ENCODE data around the gene CDON. TPM values are rescaled to one million over a fixed set of nuclear protein-coding genes. Genes with fewer than 3 reads are reported as not detected.

The CDON gene
- total and polyA plus RNA-seq, 2 of the 13 experiments (the other 11 are each of a cell fraction or from before 2014, with no cell fraction given): 9.6 to 12.8 TPM

DNA sequence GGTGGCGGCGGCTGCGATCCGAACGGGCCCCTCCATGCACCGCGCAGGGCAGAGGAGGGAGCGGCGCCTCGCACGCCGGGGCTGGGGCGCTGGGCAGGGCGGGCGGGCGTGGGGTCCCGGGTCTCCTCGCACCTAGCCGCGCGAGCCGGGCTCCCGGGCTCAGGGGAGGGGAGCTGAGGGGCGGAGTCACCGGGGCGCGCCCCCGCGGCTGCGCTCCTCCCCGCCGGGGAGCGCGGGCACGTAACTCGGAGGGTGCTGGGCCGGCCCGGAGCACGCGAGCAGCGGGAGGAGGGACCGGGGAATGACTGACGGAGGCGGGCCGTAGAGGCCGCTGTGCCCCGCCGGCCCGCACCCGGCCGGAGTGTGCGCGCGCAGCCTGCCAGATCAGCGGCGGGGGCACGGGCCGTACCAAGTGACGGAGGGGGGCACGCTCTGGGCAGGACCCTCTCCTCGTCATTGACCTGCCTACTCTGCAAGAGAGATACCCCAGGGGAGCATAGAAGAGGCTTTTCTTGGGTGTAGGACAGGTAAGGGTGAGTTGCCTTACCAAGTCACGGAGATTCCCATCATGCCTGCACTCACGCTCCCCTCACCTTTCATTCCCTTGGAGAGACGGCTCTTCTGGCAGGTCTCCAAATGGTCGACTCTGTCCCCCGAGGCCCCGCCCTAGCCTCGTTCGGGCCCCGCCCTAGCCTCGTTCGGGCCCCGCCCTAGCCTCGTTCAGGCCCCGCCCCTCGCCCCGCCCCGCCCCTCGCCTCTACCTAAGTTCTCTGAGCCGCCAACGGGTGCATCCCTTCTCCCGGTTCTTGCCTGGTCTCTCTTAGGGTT lies at the start of gene CDON (continued):
- peak in 1 of 2 experiments; percentile 4; a peak in 1 of 4 replicates for TF ChIP-seq EP300 (IDR thresholded peaks at IDR 0.05; ENCODE audit: low read depth in 2 of 2, low read length in 2 of 2)
- peak; percentile 12; the same call in 1 of the 2 replicates for TF ChIP-seq EP300 (CRISPR knock-in tag; IDR thresholded peaks at IDR 0.05; ENCODE audit: borderline replicate concordance)
- no peak for TF ChIP-seq TOE1 (CRISPR knock-in tag; IDR thresholded peaks at IDR 0.05)
- TF ChIP-seq ZNF24 (IDR thresholded peaks at IDR 0.05): no peak
- no peak for TF ChIP-seq ZNF260 (CRISPR knock-in tag; IDR thresholded peaks at IDR 0.05; ENCODE audit: borderline replicate concordance, low read depth)
- no peak for TF ChIP-seq MLX (CRISPR knock-in tag; IDR thresholded peaks at IDR 0.05)
- no peak for TF ChIP-seq ZFP82 (CRISPR knock-in tag; IDR thresholded peaks at IDR 0.05; ENCODE audit: borderline replicate concordance)
- TF ChIP-seq ZFY (CRISPR knock-in tag; IDR thresholded peaks at IDR 0.05): peak; percentile 58; the same call in 1 of the 2 replicates
- TF ChIP-seq, protein P1, sequence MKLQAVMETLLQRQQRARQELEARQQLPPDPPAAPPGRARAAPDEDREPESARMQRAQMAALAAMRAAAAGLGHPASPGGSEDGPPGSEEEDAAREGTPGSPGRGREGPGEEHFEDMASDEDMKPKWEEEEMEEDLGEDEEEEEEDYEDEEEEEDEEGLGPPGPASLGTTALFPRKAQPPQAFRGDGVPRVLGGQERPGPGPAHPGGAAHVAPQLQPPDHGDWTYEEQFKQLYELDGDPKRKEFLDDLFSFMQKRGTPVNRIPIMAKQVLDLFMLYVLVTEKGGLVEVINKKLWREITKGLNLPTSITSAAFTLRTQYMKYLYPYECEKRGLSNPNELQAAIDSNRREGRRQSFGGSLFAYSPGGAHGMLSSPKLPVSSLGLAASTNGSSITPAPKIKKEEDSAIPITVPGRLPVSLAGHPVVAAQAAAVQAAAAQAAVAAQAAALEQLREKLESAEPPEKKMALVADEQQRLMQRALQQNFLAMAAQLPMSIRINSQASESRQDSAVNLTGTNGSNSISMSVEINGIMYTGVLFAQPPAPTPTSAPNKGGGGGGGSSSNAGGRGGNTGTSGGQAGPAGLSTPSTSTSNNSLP (IDR thresholded peaks at IDR 0.05; ENCODE audit: low read depth, low read length): no peak
- TF ChIP-seq ZC3H4 (CRISPR knock-in tag; IDR thresholded peaks at IDR 0.05; ENCODE audit: borderline replicate concordance): no peak
- TF ChIP-seq SNRNP70 (IDR thresholded peaks at IDR 0.05; ENCODE audit: low read depth, low read length): no peak
- no peak for TF ChIP-seq ZNF430 (CRISPR knock-in tag; IDR thresholded peaks at IDR 0.05)
- no peak for TF ChIP-seq ZBTB21 (CRISPR knock-in tag; IDR thresholded peaks at IDR 0.05)
- no peak for TF ChIP-seq ZNF441 (CRISPR knock-in tag; IDR thresholded peaks at IDR 0.05; ENCODE audit: borderline replicate concordance)
- TF ChIP-seq HNRNPUL1 (IDR thresholded peaks at IDR 0.05; ENCODE audit: low read depth, low read length): no peak
- TF ChIP-seq TSC22D2 (CRISPR knock-in tag; IDR thresholded peaks at IDR 0.05; ENCODE audit: borderline replicate concordance): 0 out of 2 replicates have a peak, but pooled peaks have one; percentile 38
- TF ChIP-seq CTCF (CRISPR knock-in tag; IDR thresholded peaks at IDR 0.05): peak; percentile 60
- TF ChIP-seq, protein P2, sequence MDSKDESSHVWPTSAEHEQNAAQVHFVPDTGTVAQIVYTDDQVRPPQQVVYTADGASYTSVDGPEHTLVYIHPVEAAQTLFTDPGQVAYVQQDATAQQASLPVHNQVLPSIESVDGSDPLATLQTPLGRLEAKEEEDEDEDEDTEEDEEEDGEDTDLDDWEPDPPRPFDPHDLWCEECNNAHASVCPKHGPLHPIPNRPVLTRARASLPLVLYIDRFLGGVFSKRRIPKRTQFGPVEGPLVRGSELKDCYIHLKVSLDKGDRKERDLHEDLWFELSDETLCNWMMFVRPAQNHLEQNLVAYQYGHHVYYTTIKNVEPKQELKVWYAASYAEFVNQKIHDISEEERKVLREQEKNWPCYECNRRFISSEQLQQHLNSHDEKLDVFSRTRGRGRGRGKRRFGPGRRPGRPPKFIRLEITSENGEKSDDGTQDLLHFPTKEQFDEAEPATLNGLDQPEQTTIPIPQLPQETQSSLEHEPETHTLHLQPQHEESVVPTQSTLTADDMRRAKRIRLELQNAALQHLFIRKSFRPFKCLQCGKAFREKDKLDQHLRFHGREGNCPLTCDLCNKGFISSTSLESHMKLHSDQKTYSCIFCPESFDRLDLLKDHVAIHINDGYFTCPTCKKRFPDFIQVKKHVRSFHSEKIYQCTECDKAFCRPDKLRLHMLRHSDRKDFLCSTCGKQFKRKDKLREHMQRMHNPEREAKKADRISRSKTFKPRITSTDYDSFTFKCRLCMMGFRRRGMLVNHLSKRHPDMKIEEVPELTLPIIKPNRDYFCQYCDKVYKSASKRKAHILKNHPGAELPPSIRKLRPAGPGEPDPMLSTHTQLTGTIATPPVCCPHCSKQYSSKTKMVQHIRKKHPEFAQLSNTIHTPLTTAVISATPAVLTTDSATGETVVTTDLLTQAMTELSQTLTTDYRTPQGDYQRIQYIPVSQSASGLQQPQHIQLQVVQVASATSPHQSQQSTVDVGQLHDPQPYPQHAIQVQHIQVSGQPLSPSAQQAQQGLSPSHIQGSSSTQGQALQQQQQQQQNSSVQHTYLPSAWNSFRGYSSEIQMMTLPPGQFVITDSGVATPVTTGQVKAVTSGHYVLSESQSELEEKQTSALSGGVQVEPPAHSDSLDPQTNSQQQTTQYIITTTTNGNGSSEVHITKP (CRISPR knock-in tag; IDR thresholded peaks at IDR 0.05; ENCODE audit: low read depth): peak; percentile 99
- TF ChIP-seq, protein P3, sequence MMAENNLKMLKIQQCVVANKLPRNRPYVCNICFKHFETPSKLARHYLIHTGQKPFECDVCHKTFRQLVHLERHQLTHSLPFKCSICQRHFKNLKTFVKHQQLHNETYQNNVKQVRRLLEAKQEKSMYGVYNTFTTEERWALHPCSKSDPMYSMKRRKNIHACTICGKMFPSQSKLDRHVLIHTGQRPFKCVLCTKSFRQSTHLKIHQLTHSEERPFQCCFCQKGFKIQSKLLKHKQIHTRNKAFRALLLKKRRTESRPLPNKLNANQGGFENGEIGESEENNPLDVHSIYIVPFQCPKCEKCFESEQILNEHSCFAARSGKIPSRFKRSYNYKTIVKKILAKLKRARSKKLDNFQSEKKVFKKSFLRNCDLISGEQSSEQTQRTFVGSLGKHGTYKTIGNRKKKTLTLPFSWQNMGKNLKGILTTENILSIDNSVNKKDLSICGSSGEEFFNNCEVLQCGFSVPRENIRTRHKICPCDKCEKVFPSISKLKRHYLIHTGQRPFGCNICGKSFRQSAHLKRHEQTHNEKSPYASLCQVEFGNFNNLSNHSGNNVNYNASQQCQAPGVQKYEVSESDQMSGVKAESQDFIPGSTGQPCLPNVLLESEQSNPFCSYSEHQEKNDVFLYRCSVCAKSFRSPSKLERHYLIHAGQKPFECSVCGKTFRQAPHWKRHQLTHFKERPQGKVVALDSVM (CRISPR knock-in tag; IDR thresholded peaks at IDR 0.05): no peak

All from HepG2 (cell line).